D721Med (cell line): Measurements from ENCODE around the gene HNRNPC.
"Not testable (repeated sequence)": the region's sequence is repeated elsewhere in the genome, so short reads cannot be mapped to it uniquely, and the experiment has no call there.

Source experiments
- DNase-seq: peaks from one replicate; pipeline ENCODE4 v3.0.0; 2011; ENCODE audit warnings: low spot score; ENCODE audit not compliant: insufficient read length
- FAIRE-seq: peaks from 2 replicates; lab custom pipeline; 2011; peaks lifted over from hg19 to GRCh38; lab: Jason Lieb, UNC
- TF ChIP-seq, protein P1 (sequence below): IDR thresholded peaks from 2 replicates; pipeline ENCODE4 v1.5.1; 2012; ENCODE audit warnings: mild to moderate bottlenecking, control low read depth; ENCODE audit not compliant: insufficient read depth; ENCODE audit errors: missing control alignments

The HNRNPC gene

GRCh38 chr14:21215879-21216251 is 53.4 kb downstream of the HNRNPC start:
- DNase-seq: no peak
- TF ChIP-seq, protein P1, sequence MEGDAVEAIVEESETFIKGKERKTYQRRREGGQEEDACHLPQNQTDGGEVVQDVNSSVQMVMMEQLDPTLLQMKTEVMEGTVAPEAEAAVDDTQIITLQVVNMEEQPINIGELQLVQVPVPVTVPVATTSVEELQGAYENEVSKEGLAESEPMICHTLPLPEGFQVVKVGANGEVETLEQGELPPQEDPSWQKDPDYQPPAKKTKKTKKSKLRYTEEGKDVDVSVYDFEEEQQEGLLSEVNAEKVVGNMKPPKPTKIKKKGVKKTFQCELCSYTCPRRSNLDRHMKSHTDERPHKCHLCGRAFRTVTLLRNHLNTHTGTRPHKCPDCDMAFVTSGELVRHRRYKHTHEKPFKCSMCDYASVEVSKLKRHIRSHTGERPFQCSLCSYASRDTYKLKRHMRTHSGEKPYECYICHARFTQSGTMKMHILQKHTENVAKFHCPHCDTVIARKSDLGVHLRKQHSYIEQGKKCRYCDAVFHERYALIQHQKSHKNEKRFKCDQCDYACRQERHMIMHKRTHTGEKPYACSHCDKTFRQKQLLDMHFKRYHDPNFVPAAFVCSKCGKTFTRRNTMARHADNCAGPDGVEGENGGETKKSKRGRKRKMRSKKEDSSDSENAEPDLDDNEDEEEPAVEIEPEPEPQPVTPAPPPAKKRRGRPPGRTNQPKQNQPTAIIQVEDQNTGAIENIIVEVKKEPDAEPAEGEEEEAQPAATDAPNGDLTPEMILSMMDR: no peak
- FAIRE-seq: no peak

DNA sequence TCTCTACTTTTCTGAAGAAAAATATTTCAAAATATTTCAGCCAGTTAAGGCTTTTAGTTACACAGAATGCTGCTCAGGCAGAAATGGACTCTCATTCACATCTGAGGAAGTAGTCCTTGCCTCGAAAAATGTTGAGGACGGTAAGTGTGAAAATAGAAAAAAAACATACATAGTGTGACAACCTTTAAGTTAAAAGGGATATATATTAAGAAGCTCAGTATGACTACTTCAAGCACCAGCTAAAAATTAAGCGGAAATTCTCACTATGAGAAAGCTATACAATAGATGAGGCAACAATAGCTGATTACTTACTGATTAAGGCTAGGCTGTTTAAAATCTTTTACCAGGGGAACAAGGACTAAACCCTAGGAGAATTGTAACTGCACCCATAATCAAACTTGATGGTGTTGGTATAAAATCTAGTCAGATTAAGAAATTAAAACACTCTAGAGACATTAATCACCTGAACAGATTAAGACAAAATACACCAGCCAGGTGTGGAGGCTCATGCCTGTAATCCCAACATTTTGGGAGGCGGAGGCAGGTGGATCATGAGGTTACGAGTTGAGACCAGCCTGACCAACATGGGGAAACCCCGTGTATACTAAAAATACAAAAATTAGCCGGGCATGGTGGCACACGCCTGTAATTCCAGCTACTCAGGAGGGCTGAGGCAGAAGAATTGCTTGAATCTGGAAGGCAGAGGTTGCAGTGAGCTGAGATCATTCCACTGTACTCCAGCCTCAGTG is 53.9 kb downstream of the HNRNPC start:
- DNase-seq: no peak

DNA sequence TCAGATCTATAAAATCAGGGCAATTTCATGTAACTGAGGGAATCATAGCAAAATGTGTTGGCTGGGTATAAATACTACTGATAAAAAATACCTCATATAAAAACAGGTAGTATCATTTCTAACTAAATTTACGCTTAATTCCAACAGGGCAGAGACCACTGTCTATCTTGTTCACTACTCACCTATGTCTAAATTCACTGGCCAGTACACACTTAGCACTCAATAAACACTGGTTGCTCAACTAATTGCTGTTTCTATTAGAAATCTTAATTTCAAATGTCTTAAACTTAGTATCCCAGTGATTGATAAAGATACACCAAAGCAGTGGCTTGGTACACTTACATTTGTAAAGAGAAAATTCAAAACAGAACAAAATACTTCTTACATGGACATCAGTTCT is 55.6 kb downstream of the HNRNPC start:
- no peak for DNase-seq
- no peak for FAIRE-seq
- TF ChIP-seq, protein P1: no peak

More for the DNA sequence above, 53.9 kb downstream of the HNRNPC start:
- TF ChIP-seq, protein P1: no peak
- FAIRE-seq: no peak

DNA sequence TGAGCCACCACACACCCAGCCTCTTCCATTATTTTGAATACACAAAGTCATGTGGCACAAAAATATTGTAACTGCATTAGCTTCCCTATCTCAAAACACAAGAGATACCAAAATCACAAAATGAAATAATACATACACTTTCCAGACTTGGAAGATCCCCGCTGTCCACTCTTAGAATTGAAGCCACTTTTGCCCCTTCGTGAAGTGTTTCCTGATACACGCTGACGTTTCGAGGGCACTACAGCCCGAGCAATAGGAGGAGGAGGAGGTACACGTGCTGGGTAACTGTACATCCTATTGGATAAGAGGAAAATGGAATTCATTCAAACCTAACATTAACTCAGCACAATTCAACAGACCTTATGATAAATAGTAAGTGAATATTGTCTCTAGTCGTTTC is 56.4 kb downstream of the HNRNPC start:
- not testable (repeated sequence) for FAIRE-seq, DNase-seq

GRCh38 chr14:21211509-21211908 is 57.7 kb downstream of the HNRNPC start:
- no peak for DNase-seq
- TF ChIP-seq, protein P1: no peak
- FAIRE-seq: no peak

GRCh38 chr14:21210023-21210422 is 59.2 kb downstream of the HNRNPC start:
- FAIRE-seq: no peak

DNA sequence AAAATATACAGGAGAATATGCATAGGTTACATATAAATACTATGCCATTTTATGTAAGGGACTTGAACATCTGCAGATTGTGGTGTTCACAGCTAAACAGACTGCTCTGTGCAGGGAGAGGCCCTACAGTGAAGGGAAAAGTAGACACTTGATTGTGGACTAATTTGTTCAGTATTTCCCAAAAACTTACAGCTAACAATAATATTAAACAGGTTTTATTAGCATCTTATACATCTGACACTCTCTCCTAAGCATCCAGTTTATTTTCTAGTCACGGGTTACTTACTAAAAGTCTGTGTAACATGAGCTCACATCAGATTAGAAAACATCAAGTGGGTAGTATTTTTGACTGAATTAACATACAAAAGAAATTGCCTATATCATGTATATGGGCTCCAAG is 60.1 kb downstream of the HNRNPC start:
- DNase-seq (no peak), FAIRE-seq (no peak)
- TF ChIP-seq, protein P1: no peak

More at GRCh38 chr14:21210023-21210422, 59.2 kb downstream of the HNRNPC start:
- TF ChIP-seq, protein P1: no peak
- no peak for DNase-seq

DNA sequence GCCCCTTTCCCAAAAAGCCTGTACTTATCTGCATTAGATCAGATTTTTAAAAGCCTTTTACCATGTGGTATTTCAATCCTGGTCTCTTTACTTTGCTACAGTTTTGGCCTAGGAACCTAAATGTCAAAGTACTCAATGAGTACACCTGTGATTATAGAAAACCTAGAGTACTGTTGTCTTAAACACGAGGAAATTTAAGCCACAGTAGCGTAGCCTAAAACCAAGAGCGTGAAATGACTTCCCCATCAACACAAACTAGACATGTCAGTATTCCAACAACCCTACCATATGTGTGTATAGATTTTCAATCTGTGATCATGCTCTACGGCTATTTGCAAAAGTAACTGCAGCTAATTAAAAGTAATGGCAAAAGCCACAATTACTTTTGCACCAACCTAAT is 60.7 kb downstream of the HNRNPC start:
- FAIRE-seq: no peak
- DNase-seq: no peak
- TF ChIP-seq, protein P1: no peak
